GM21390 (cell line): ENCODE results near the gene GAB2.
"Not testable (repeated sequence)": the region's sequence is repeated elsewhere in the genome, so short reads cannot be mapped to it uniquely, and the experiment has no call there.

Experiments used
- ATAC-seq: cut with Tn5 transposase; IDR thresholded peaks from one replicate; pipeline ENCODE4 v1.9.1; 2021; ENCODE audit not compliant: unreplicated experiment

Gene GAB2

DNA sequence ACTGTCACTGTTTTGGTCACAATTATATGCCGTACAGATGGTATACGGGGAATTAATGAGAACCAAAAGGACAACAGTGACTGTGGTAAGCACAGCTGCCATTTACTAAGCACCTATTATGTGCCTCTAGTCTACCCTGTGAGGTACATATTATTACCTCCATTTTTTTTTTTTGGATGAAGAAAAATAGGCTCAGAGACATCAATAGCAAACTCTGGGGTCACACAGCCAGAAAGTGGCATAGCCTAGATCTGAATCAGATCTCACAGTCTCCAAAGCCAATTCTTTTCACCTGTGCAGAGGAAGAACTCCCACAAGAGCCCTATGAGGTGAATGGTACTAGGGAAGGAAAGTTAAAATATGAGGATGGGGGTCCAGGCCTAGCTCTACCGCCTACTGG lies 160.0 kb downstream of the GAB2 start:
- no peak for ATAC-seq

DNA sequence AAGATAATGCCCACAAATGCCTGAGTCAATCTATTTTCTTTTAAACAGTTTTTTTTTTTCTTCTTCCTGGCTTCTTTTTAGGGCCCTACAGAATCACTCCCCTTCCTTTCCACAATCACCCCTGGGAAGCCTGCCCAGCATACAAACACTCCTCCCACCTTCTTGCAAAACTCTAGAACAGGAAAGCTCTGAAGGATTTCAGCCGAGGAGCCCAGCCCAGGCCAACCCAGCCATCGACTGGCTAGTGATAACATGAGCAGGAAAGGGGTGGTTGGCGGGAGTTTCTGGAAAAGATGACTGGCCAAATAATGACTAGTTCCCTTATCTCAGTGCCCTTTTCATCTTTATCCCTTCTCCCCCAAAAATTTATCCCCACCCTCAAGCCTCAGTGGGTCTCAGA lies 160.7 kb downstream of the GAB2 start:
- no peak for ATAC-seq

GRCh38 chr11:78255919-78256318 lies 161.7 kb downstream of the GAB2 start:
- no peak for ATAC-seq

DNA sequence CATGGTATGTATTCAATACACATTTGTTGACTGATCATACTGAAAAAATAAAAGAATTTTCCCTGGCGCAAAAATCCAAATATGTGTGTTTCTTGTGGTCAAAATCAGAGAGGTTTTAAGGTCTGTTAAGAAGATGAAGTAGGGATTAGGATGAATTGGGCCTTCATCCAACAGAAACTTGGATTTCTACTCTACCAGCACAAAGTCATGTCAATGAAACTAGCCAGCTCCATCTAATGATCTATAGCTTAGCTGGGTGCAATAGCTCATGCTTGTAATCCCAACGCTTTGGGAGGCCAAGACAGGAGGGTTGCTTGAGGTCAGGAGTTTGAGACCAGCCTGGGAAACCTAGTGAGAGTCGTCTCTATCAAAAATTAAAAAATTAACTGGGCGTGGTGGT lies 163.4 kb downstream of the GAB2 start:
- ATAC-seq: no peak

DNA sequence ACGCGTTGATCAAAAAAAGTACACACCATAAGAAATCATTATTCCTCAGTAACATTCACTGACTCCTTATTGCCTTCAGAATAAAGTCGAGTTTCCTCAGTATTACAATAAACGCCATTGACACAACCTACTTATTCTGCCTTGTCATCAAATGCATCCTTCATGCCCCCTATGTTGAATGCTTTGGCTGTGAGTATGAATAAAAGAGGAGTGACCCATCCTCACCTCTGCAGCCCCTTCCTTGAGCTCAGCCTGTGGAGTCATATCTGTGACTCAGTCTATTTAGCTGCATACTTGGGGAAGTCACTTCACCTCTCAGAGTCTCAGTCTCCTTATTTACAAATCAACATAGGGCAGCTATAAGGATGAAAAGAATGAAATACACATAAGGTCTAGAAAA lies 163.8 kb downstream of the GAB2 start:
- no peak for ATAC-seq

DNA sequence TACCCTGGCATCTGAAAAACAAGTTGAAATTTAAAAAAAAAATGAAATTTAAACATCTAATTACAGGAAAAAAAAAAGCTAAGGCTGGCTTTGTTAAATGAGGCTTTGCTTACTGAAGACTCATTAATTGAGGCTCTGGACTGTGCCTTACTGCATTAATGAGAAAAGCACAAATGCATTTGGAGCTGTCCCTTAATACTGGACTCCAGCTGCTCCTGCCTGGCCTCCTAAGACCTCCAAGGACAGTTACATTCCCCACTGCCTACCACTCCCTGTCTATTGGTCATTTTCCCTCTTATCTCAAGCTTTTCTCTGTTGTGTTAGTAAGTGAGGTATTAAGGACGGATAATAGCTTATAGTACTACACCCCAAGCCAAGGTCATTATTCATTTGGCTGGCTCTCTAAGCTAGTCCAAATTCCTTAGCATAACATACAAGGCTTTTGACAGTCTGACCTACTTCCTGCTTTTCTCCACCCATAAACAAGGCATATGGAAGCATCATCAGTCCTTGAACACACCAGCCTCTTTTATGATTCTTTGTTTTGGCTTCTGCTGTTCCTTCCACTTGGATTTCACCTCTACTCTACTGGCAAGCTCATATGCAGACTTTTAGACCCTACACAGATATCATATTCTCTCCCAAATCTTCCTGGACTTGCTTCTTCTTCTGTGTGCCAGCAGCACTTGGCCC lies 166.4 kb downstream of the GAB2 start:
- no peak for ATAC-seq

- no peak for ATAC-seq
Observed at GRCh38 chr11:78250099-78250498, 167.5 kb downstream of the GAB2 start.

DNA sequence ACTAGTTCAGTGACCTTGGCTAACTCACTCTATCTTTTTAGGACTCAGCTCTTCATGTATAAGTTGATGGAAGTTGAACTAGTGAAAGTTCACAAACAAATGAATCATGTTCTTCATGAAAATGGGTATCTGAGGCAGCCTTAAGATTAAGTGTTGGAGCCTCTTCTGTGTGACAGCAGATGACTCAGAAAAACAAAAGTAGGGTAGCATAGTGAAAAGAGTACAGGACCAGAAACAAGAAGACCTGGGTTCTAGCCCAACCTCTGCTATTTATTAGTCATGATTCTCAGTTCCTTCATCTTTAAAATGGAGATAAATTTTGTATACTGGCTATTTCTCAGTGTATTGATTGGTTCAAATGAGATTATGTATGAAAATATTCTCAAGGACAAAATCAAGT lies 168.7 kb downstream of the GAB2 start:
- ATAC-seq: no peak

GRCh38 chr11:78248191-78248590 lies 169.4 kb downstream of the GAB2 start:
- ATAC-seq: no peak

- no peak for ATAC-seq
Observed at GRCh38 chr11:78244546-78245255, 172.9 kb downstream of the GAB2 start.

DNA sequence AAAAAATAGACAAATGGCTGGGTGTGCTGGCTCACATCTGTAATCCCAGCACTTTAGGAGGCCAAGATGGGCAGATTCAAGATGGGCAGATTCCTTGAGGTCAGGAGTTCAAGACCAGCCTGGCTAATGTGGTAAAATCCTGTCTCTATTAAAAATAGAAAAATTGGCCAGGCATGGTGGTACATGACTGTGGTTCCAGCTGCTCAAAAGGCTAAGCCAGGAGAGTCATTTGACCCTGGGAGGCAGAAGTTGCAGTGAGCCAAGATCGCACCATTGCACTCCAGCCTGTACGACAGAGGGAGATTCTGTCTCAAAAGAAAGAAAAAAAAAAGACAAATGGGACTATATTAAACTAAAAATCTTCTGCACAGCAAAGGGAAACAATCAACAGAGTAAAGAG lies 173.5 kb downstream of the GAB2 start:
- ATAC-seq: no peak

GRCh38 chr11:78241475-78241874 lies 176.1 kb downstream of the GAB2 start:
- ATAC-seq: no peak

- ATAC-seq: no peak
Observed at GRCh38 chr11:78239781-78240180, 177.8 kb downstream of the GAB2 start.

DNA sequence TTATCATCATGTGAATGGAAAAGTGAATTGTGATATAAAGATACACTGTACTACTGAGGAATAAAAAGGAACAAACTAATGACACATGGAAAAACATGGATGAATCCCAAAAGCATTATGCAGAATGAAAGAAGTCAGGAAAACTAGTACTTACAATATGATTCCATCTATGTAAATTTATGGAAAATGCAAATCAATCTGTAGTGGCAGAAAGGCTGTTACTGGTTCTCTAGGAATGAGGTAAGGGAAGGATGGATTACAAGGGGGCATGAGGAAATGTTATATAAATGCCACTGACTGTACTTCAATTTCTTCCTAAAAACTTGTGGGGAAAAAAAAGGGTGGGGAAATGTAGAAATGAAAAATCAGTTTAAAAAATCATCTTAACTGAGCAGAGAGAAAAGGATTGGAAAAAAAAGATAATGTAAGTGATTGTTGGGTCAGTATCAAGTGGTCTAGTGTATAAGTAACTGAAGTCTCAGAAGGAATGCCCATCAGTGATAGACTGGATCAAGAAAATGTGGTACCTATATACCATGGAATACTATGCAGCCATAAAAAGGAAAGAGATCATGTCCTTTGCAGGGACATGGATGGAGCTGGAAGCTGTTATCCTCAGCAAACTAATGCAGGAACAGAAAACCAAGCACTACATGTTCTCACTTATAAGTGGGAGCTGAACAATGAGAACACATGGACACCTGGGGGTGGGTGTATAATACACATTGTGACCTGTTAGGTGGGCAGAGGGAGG lies 180.2 kb downstream of the GAB2 start:
- no peak for ATAC-seq

DNA sequence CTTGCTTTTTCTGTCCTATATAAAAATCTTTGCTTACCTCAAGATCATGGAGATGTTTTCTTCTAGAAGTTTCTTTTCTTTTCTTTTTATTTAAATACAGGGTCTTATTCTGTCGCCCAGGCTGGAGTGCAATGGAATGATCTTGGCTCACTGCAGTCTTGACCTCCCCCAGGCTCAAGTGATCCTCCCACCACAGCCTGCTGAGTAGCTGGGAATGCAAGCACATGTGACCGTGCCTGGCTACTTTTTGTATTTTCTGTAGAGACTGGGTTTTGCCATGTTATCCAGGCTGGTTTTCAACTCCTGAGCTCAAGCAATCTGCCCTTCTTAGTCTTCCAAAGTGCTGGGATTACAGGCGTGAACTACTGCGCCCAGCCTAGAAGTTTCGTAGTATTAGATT lies 183.6 kb downstream of the GAB2 start:
- ATAC-seq: no peak

DNA sequence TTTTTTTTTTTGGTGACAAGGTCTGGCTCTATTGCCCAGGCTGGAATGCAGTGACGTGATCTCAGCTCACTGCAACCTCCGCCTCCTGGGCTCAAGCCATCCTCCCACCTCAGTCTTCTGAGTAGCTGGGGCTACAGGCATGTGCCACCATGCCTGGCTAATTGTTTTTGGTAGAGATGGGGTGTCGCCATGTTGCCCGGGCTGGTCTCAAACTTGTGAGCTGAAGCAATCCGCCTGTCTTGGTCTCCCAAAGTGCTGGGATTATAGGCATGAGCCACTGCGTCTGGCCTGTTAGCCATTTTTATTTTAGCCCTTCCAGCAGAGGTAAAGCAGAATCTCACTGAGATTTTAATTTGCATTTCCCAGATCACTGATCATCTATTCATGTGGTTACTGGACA lies 184.6 kb downstream of the GAB2 start:
- ATAC-seq: not testable (repeated sequence)

DNA sequence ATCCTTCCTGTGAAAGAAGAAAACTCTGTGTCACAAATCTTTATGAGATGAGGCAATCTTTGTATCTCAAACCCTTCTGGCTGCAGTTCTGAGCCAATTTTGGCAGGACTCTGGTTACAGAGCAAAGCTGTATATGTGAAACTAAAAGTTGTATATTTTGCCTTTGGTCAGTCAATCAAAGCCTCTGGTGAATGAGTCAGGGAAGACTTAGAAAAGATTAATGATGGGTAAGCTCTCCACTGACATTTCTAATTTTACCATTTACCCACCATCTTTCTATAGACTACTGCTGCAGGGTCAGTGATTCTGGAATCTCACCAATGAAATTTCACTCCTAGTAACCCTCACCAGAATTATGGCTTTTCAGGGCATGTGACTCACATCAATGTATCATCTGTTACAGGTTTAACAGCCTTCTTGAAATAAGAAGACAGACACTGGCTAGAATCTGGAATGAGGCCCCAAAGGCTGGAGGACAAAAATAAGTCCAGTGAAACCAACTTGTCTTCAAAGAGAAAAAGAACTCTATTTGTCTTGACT lies 185.6 kb downstream of the GAB2 start:
- no peak for ATAC-seq

DNA sequence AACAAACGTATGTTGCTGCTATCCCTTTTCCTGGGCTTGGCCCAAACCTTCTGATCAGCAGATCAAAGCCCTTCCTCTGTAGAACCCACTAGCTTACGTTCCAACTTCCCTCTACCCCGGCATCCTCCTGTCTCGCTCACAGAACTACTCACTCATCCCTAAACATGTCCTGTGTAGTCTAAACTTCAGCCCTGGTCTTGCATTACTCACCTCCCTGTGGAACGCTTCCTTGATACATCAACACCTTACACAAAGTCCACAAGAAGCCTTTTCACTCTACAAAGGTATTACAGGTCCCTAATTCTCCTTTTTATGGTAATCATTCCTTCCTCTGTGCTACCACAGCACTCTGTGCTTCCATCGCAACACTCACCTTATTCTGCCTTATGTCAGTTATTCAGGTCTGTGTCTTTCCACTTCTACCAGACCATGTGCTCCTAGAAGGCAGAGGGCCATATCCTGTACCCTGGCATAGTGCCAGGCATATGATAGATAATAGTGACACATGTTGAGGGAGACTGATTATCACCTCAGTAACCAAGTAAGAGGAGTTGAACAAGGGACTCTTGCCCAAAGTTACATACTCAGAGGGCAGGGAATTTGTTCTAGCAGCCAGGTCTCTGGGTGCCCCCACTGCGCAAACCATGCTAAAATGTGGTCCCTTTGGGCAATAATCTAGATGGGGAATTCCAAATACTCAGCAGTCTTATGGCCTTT lies 187.3 kb downstream of the GAB2 start:
- no peak for ATAC-seq

- ATAC-seq: no peak
Observed at GRCh38 chr11:78229106-78229505, 188.5 kb downstream of the GAB2 start.

GRCh38 chr11:78228467-78228866 lies 189.2 kb downstream of the GAB2 start:
- ATAC-seq: peak; percentile 62

DNA sequence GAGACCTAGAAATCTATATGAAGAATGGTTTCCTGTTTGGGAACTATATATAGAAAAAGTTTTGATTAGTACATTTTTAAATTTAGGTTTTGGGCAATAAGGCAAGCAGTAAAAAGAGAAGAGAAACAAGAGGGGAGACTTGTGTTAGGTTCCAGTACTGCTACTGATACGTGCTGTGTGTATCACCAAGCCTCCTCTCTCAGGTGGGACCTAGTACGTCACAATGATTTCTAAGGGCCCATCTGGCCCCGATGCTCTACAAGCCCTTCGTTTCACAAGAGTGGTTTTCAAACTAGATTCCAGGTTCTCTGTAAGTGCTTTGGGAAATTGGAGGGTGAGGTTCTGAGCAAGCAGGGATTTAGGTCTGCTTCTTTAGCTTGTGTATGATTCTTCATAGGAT lies 189.7 kb downstream of the GAB2 start:
- peak; percentile 67 for ATAC-seq
